GM18526 (cell line): Measurements from ENCODE around the gene ZFAND3.

Source experiments
- POLR2A ChIP-seq: IDR thresholded peaks from 3 replicates; pipeline ENCODE4 v1.6.1; 2011; ENCODE audit not compliant: insufficient read length; ENCODE audit errors: extremely low read depth

Gene ZFAND3

GRCh38 chr6:38004908-38005307 is 185.4 kb downstream of the ZFAND3 start:
- no peak for TF ChIP-seq POLR2A

DNA sequence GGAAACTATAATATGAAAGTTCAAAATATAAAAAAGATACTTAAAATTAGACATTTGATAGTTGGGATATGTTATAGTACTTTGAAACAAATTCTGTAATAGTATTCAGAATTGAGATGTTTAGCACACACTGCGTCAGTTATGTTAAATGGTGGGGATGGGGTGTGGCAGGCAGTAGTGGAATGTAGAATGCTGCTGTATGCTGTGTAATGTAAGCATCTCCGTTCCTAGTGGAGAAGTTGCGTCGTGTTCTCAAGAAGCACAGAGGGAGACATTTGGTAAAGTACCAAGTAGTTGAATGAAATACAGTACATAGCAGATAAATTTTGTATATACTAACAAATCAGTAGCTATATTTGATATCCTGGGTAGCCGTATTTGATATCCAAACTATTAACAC is 192.4 kb downstream of the ZFAND3 start:
- TF ChIP-seq POLR2A, result no peak

- no peak for TF ChIP-seq POLR2A
These were observed 193.0 kb downstream of the ZFAND3 start for GRCh38 chr6:38012573-38012972.

- no peak for TF ChIP-seq POLR2A
These were observed 195.8 kb downstream of the ZFAND3 start for GRCh38 chr6:38015341-38015740.

DNA sequence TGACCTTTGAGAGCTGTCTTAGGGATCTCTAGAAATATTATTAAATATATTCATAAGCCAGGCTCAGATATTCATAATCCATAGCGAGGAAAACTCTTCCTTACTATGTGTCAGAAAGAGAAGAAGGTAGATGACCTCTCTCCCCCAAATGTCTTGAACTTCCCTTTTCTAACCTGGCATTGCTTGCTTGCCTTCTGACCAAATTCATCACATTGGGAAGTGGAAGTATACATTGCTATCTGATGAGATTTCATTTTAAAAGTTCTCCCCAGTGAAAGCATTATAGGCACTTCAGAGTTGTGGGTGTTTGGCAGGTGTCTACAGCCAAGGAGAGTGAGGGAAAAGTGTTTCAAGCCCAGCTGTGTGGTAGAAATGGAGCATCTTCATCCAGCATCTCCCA is 197.3 kb downstream of the ZFAND3 start:
- TF ChIP-seq POLR2A, result no peak

- no peak for TF ChIP-seq POLR2A
These were observed 199.2 kb downstream of the ZFAND3 start for GRCh38 chr6:38018755-38019165.

DNA sequence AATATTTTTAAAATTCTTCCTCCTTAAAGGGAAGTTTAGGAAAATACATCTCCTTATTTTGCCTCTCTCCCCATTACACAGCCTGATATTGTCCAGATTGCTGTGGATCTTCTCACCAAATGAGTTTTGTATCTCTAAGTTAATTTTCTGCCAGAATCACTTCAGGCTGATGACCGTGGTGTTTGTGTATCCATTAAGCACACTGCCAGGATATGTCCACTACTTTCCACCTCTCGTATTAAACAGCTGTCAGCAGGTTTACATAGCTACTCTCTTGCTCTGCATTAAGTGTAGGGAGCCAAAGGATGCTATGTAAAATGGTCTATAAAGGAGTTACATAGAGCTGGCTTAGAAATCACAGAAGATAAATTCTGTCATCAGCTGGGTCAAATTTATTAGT is 201.1 kb downstream of the ZFAND3 start:
- TF ChIP-seq POLR2A, result no peak

DNA sequence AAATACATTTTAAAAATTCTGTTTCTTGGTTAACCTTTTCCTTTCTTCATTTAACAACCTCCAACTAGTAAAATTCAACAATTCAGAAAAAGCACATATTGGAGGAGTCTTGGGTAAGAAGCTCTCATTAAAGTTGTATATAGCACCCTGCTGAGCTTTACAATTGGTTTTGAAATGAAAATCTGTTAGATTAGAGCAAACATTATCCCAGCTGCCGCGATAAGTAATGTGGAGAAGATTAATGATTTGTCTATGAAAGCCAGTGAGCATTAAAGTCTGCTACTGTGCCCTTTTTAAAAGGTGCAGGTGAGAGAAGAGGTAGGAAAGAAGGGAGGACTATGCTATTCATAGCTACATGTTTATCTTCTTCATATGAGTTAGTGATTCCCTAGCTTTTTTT is 201.5 kb downstream of the ZFAND3 start:
- TF ChIP-seq POLR2A, result no peak

GRCh38 chr6:38021571-38021970 is 202.0 kb downstream of the ZFAND3 start:
- TF ChIP-seq POLR2A, result no peak

DNA sequence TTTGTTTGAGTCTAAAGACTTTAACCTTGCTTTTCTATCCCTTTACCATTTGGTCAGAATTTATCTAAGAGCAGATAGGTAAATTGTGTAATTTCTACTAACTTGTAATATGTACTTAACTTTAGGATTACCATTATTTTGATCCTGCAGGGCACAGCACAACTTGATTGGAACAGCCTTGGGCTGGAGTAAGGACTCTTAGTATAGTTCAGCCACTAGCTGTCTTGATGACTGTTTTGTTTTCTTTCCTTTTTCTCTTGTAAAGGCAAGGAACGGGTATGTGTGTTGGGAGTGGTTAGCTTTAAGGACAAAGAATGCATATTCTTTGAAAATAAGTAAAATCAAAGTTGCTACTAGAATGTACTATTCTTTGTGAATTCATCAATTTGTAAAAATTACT is 203.2 kb downstream of the ZFAND3 start:
- TF ChIP-seq POLR2A, result no peak

- no peak for TF ChIP-seq POLR2A
These were observed 205.4 kb downstream of the ZFAND3 start for GRCh38 chr6:38024908-38025307.

GRCh38 chr6:38025451-38025850 is 205.9 kb downstream of the ZFAND3 start:
- TF ChIP-seq POLR2A, result no peak

DNA sequence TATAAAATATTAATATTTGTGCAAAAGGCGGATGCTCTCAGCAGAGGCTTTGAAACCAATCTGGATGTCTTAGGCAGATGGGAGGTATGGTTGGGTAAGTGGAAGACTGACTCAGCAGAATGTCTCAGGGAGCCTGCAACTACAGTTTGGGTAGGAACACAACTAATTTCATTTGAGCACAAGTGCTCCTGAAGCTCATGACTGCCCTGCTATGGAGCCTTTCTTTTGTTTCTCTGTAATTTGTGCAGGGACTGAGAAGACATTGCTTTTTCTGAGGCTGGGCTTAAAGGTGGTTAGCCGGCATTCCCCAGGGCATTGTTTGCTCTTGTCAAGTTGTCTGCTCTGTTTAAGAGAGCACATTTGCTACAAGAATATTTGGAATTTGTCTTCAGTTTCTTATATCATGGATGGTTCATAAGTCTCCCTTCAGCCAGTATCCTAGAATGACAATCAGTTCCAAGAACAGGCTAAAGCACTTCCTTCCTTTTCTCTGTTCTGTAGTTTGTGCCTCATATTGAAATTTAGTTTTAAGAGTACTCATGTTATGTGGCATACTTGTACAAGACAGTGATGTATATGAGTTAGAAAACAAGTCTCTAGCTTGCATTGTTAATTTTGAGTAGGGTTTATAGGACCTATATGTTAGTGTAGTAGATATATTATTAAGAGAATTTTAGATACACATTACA is 208.3 kb downstream of the ZFAND3 start:
- no peak for TF ChIP-seq POLR2A

- TF ChIP-seq POLR2A, result no peak
These were observed 210.9 kb downstream of the ZFAND3 start for GRCh38 chr6:38030380-38030779.

- no peak for TF ChIP-seq POLR2A
These were observed 213.3 kb downstream of the ZFAND3 start for GRCh38 chr6:38032797-38033196.

GRCh38 chr6:38033442-38033982 is 214.0 kb downstream of the ZFAND3 start:
- TF ChIP-seq POLR2A, result no peak

GRCh38 chr6:38034274-38034914 is 214.9 kb downstream of the ZFAND3 start:
- no peak for TF ChIP-seq POLR2A
